GM19240 (cell line): ENCODE measurements around the gene POLL.

Experiments used
- DNase-seq: peaks from one replicate; pipeline ENCODE4 v3.0.0; 2011; ENCODE audit warnings: low spot score; ENCODE audit not compliant: insufficient read length

The POLL gene

DNA sequence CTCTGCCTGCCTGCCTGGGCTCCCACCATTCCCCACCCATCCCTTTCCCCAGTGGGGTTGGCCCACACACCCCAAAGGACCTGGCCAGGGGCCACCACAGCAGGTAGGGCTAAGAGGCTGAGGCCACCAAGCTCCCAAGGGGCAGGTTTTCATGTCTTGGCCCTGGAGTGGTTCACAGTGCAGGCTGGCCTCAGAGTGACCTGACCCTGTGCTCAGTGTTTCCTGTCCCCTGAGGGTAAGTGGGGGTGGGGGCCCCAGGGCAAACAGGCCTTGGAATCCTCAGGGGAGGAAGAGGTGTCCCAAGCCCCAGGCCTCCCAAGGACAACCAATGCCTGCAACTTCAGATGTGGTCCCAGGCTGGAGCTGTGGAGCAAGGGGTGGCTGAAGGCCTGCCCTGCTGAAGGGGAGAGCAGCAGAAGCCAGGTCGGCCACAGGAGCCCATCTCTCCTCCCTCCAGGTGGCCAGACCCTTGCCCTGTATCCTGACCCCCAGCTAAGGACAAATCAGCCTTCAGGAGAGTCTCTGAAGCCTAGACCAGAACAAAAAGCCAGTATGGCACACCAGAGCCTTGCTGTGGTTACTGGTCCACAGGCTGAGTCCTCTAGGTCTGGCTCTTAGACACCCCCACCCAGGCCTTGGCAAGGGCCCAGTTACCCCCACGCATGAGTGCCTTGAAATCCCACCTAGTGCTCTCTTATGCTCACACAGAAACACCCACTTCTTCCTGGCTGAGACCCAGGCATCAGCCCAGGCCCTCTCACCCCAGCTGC is 27.6 kb downstream of the POLL start:
- no peak for DNase-seq

GRCh38 chr10:101559596-101560297 is 28.3 kb downstream of the POLL start:
- no peak for DNase-seq

DNA sequence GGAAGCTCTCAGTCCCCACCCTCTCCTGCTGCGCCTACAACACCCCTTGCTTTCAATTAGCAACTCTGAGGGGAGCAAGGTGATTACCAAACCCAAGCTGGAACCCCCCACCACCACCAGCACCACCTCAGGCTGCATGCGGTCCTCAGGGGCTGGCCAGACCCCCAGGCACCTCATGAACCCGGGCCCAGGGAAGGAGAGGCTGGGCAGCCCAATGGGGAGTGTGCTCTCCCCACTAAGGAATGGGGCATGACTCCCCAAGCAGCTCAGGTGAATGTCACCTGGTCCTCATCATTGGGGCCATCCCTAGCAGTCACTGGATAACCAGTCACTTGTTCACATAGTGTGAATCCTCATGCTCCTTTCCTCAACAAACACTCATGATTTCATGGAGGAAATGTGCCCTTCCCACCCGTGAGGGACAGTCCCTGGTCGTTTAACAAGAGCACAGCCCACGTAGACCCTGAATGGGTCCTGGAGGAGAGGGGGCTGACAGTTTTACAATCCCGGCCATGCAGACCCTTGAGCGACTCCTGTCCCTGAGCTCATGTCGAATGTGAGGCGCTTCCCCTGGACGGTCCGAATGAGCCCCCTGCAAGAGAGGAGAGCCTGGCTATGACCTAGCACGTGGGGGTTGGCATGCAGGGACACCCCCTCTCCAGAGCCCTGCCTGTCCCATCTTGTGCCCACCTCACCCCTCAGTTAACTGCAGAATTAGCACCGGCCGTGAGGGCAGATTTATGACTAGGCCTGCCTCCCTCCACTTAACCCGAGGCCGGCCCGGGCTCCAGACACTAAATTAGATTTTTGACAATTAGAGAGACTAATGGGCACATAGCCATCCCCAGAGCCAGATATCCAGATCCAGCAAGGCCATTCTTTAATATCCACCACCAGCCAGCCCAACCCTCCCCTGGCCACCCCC is 29.1 kb downstream of the POLL start:
- no peak for DNase-seq

GRCh38 chr10:101558204-101558603 is 29.9 kb downstream of the POLL start:
- DNase-seq = no peak

GRCh38 chr10:101557541-101557940 is 30.5 kb downstream of the POLL start:
- DNase-seq = no peak

- no peak for DNase-seq
Measured at GRCh38 chr10:101552442-101552841, 35.6 kb downstream of the POLL start.

- no peak for DNase-seq
Measured at GRCh38 chr10:101550965-101551364, 37.1 kb downstream of the POLL start.

DNA sequence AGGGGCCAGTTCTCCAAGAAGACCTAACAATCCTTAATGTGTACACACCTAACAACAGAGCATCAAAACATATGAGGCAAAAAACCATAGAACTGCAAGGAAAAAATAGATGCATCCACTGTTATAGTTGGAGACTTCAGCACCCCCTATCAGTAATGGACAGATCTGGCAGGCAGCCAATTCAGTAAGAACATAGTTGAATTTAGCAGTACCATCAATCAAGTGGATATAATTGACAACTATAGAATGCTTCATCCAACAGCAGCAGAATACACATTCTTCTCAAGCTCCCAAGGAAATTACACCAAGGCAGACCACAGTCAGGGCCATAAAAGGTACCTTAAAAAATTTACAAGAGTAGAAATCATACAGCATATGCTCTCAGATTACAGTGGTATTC is 42.2 kb downstream of the POLL start:
- DNase-seq = no peak

- DNase-seq = no peak
Measured at GRCh38 chr10:101538446-101538845, 49.6 kb downstream of the POLL start.

- no peak for DNase-seq
Measured at GRCh38 chr10:101536800-101537199, 51.3 kb downstream of the POLL start.

DNA sequence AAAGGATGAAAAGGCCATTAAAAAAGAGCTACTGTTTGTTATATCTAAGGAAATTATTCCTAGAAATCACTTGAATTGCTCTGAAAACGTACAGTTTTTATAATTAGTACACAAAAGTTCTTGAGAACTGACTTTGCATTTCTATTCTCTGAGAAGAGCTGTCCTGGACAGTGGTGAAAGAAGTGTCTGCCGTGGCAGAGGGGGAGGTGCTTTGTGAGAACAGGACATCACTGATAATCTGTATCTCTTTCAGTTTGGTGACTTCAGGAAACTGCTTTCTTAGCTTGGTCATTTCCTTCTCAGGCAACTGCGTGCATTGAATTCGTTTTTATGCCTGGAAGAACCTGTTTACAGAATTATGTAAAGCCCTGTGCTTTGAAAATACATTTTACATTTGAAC is 52.1 kb downstream of the POLL start:
- DNase-seq = peak; percentile 41

DNA sequence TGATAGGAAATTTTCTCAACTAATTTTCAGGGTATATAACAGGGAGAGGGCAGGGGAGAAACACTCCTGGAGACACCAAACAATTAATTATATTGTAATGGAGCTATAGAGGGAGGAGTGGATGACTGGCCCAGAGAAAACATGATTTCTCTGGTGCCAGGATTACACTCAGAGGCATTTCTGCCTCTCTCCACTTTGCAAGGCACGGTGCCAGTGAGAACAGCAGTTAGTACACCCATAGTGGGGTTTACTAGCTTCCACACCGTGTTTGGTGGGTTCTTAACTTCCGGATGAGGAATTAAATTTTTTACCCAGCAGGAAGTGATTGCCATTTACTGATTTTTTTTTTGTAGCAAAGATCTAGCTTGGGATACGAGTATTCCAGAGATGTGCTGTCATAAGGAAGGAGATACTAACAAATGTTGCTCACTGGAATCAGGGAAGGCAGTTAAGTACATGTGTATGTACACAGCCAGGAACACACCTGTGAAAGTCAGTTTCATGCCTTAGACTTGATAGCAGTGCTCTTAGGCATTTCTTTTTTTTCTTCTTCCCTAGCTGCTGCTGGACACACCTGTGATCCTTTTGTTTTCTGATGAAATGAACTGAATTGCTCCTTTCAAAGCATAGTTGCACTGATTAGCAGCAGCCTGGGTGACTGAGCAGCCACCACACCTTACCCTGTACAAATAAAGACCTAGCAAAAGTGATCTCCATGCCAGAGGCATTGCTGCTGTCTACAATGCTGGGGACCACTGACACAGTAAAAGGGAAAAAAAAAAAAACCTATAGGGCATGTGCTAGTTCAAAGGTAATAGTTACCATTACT is 58.1 kb downstream of the POLL start:
- DNase-seq = no peak

DNA sequence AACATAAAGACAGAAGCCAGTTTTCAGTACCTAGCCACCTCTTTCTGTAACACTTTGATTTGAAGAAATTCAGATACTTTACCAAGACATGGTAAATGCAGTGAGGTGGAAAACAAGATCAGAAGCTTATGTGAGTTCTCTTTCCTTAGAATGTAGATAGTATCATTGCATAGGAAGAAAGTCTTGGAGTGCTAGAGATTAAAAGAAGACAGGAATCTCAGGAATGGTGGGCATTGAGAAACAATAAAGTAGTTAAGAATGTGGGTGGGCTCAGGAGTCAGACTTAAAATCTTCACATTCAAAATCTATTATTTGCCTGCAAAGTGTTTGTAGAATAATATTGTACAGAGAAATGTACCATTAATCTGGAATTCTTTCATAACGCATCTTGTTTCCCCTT is 58.9 kb downstream of the POLL start:
- DNase-seq = no peak
